HEK293 (cell line): ENCODE data around the gene PCDHGB3.

ENCODE experiments used
- CTCF ChIA-PET: fragments of 350-600 bp; formaldehyde crosslinking; extraction: SDS; loops from one replicate; lab custom pipeline; 2021; ENCODE audit warnings: antibody characterized with exemption; lab: Yijun Ruan, JAX
- POLR2A ChIA-PET: fragments of 300-600 bp; formaldehyde crosslinking; extraction: SDS; loops from one replicate; lab custom pipeline; 2020; ENCODE audit warnings: antibody characterized with exemption, inconsistent platforms; lab: Yijun Ruan, JAX
- H3K27ac ChIP-seq: fragments of 200-500 bp; sonication (Bioruptor generic); 2 replicates; pipeline ENCODE4 v1.5.1; 2014; ENCODE audit warnings: low read depth, low read length, control low read depth, inconsistent platforms; ENCODE audit errors: extremely low read depth
- H3K36me3 ChIP-seq, 2 experiments: fragments of 200-500 bp in 1 of 2; sonication (Bioruptor generic) in 1 of 2; 1 replicate in 1 of 2; 2 replicates in 1 of 2; pipeline ENCODE4 v1.5.1; 2014 to 2017; ENCODE audit warnings: inconsistent platforms in 2 of 2, low read length in 2 of 2; ENCODE audit not compliant: control insufficient read depth in 2 of 2, insufficient read depth in 1 of 2
- H3K4me1 ChIP-seq: fragments of 200-500 bp; sonication (Bioruptor generic); 2 replicates; pipeline ENCODE4 v1.5.1; 2014; ENCODE audit warnings: mild to moderate bottlenecking, low read length, inconsistent platforms; ENCODE audit not compliant: control insufficient read depth, insufficient read depth
- H3K4me3 ChIP-seq: 2 replicates; pipeline ENCODE4 v1.5.1; 2011; ENCODE audit warnings: low read depth, mild to moderate bottlenecking, control low read depth, low read length, moderate library complexity
- H3K9me3 ChIP-seq: fragments of 200-500 bp; sonication (Bioruptor generic); 2 replicates; pipeline ENCODE4 v1.5.1; 2014; ENCODE audit warnings: low read depth, low read length, inconsistent platforms; ENCODE audit not compliant: control insufficient read depth, insufficient read depth
- OSR2 ChIP-seq: fragments of 450-650 bp; formaldehyde crosslinking; IDR thresholded peaks from 2 replicates; pipeline ENCODE4 v1.5.1; 2016; ENCODE audit warnings: missing biosample characterization, missing genetic modification characterization
- PATZ1 ChIP-seq: fragments of 450-650 bp; formaldehyde crosslinking; IDR thresholded peaks from 2 replicates; pipeline ENCODE4 v1.5.1; 2016; ENCODE audit warnings: missing biosample characterization, missing genetic modification characterization
- REPIN1 ChIP-seq: fragments of 450-650 bp; formaldehyde crosslinking; IDR thresholded peaks from 2 replicates; pipeline ENCODE4 v1.5.1; 2017; ENCODE audit warnings: missing biosample characterization, missing genetic modification characterization, low read depth
- SALL2 ChIP-seq: fragments of 450-650 bp; formaldehyde crosslinking; IDR thresholded peaks from 2 replicates; pipeline ENCODE4 v1.5.0; 2017; ENCODE audit warnings: missing biosample characterization, mild to moderate bottlenecking, missing genetic modification characterization, borderline replicate concordance
- SCRT1 ChIP-seq: fragments of 450-650 bp; formaldehyde crosslinking; IDR thresholded peaks from 2 replicates; pipeline ENCODE4 v1.5.1; 2016; ENCODE audit warnings: missing biosample characterization, missing genetic modification characterization, borderline replicate concordance
- TSHZ1 ChIP-seq: fragments of 450-650 bp; formaldehyde crosslinking; IDR thresholded peaks from 2 replicates; pipeline ENCODE4 v1.5.1; 2016; ENCODE audit warnings: missing biosample characterization, missing genetic modification characterization, borderline replicate concordance
- YY1 ChIP-seq: fragments of 450-650 bp; formaldehyde crosslinking; IDR thresholded peaks from 2 replicates; pipeline ENCODE4 v1.5.1; 2018; ENCODE audit warnings: missing biosample characterization, missing genetic modification characterization
- ZBTB7A ChIP-seq: fragments of 450-650 bp; formaldehyde crosslinking; IDR thresholded peaks from 2 replicates; pipeline ENCODE4 v1.5.1; 2016; ENCODE audit warnings: low read depth, missing biosample characterization, missing genetic modification characterization
- ZFP41 ChIP-seq: fragments of 450-650 bp; formaldehyde crosslinking; IDR thresholded peaks from 2 replicates; pipeline ENCODE4 v1.5.1; 2016; ENCODE audit warnings: missing biosample characterization, missing genetic modification characterization, borderline replicate concordance
- ZFP69B ChIP-seq: fragments of 450-650 bp; formaldehyde crosslinking; IDR thresholded peaks from 2 replicates; pipeline ENCODE4 v1.5.1; 2016; ENCODE audit warnings: missing biosample characterization, missing genetic modification characterization
- ZNF155 ChIP-seq: fragments of 450-650 bp; formaldehyde crosslinking; IDR thresholded peaks from 2 replicates; pipeline ENCODE4 v1.5.1; 2016; ENCODE audit warnings: missing biosample characterization, missing genetic modification characterization
- ZNF174 ChIP-seq: fragments of 450-650 bp; formaldehyde crosslinking; IDR thresholded peaks from 2 replicates; pipeline ENCODE4 v1.5.0; 2017; ENCODE audit warnings: missing biosample characterization, mild to moderate bottlenecking, missing genetic modification characterization
- ZNF202 ChIP-seq: fragments of 450-650 bp; formaldehyde crosslinking; IDR thresholded peaks from 2 replicates; pipeline ENCODE4 v1.5.1; 2016; ENCODE audit warnings: missing biosample characterization, missing genetic modification characterization, borderline replicate concordance
- ZNF404 ChIP-seq: fragments of 450-650 bp; formaldehyde crosslinking; IDR thresholded peaks from 2 replicates; pipeline ENCODE4 v1.5.1; 2017; ENCODE audit warnings: missing biosample characterization, missing genetic modification characterization
- ZNF501 ChIP-seq: fragments of 450-650 bp; formaldehyde crosslinking; IDR thresholded peaks from 2 replicates; pipeline ENCODE4 v1.5.1; 2016; ENCODE audit warnings: missing biosample characterization, missing genetic modification characterization
- ZNF623 ChIP-seq: fragments of 450-650 bp; formaldehyde crosslinking; IDR thresholded peaks from 2 replicates; pipeline ENCODE4 v1.5.1; 2016; ENCODE audit warnings: missing biosample characterization, missing genetic modification characterization
- ZNF624 ChIP-seq: fragments of 450-650 bp; formaldehyde crosslinking; IDR thresholded peaks from 2 replicates; pipeline ENCODE4 v1.5.1; 2017; ENCODE audit warnings: missing biosample characterization, missing genetic modification characterization
- ZNF629 ChIP-seq: fragments of 450-650 bp; formaldehyde crosslinking; IDR thresholded peaks from 2 replicates; pipeline ENCODE4 v1.5.1; 2017; ENCODE audit warnings: missing biosample characterization, missing genetic modification characterization
- ZNF843 ChIP-seq: fragments of 450-650 bp; formaldehyde crosslinking; IDR thresholded peaks from 2 replicates; pipeline ENCODE4 v1.5.1; 2016; ENCODE audit warnings: missing biosample characterization, missing genetic modification characterization
- ZXDB ChIP-seq: fragments of 450-650 bp; formaldehyde crosslinking; IDR thresholded peaks from 2 replicates; pipeline ENCODE4 v1.5.1; 2016; ENCODE audit warnings: missing biosample characterization, missing genetic modification characterization
- TF ChIP-seq, protein P1 (sequence below): fragments of 450-650 bp; formaldehyde crosslinking; IDR thresholded peaks from 2 replicates; pipeline ENCODE4 v1.5.1; 2016; ENCODE audit warnings: missing biosample characterization, missing genetic modification characterization
- TF ChIP-seq, protein P2 (sequence below): fragments of 450-650 bp; formaldehyde crosslinking; IDR thresholded peaks from 2 replicates; pipeline ENCODE4 v1.5.1; 2017; ENCODE audit warnings: missing biosample characterization, missing genetic modification characterization
- TF ChIP-seq, protein P3 (sequence below): fragments of 450-650 bp; formaldehyde crosslinking; IDR thresholded peaks from 2 replicates; pipeline ENCODE4 v1.5.1; 2016; ENCODE audit warnings: missing biosample characterization, missing genetic modification characterization, low read depth

Gene PCDHGB3

GRCh38 chr5:141343953-141344463, 26.0 kb upstream of the PCDHGB3 start:
- no peaks in the 10 kb centered on the region for H3K36me3 ChIP-seq
- no peaks in the 10 kb centered on the region for H3K9me3 ChIP-seq
- no peak overlapping the region for H3K27ac ChIP-seq
- POLR2A ChIA-PET = interaction anchor here (1.0 kb wide), 1 partner anchor 24 kb away, joined by 6 read pairs; the partner anchor contains the start of gene TAF7
- CTCF ChIA-PET = interaction anchor here (0.7 to 3.3 kb wide), 10 partner anchors 10 to 223 kb away, joined by 3 to 21 read pairs (median 6); partner anchors contain the start of genes PCDHGA1, PCDHGA11, PCDHGA4 and TAF7
- no peaks in the 10 kb centered on the region for H3K4me1 ChIP-seq
- H3K4me3 ChIP-seq = no peak overlapping the region
- TF ChIP-seq ZNF404 (tag by site-specific recombination) (no peak), ZBTB7A (no peak), ZNF843 (no peak), ZNF501 (tag by site-specific recombination) (no peak), TSHZ1 (tag by site-specific recombination) (no peak), REPIN1 (tag by site-specific recombination) (no peak), SCRT1 (tag by site-specific recombination) (no peak)
- TF ChIP-seq, protein P1, sequence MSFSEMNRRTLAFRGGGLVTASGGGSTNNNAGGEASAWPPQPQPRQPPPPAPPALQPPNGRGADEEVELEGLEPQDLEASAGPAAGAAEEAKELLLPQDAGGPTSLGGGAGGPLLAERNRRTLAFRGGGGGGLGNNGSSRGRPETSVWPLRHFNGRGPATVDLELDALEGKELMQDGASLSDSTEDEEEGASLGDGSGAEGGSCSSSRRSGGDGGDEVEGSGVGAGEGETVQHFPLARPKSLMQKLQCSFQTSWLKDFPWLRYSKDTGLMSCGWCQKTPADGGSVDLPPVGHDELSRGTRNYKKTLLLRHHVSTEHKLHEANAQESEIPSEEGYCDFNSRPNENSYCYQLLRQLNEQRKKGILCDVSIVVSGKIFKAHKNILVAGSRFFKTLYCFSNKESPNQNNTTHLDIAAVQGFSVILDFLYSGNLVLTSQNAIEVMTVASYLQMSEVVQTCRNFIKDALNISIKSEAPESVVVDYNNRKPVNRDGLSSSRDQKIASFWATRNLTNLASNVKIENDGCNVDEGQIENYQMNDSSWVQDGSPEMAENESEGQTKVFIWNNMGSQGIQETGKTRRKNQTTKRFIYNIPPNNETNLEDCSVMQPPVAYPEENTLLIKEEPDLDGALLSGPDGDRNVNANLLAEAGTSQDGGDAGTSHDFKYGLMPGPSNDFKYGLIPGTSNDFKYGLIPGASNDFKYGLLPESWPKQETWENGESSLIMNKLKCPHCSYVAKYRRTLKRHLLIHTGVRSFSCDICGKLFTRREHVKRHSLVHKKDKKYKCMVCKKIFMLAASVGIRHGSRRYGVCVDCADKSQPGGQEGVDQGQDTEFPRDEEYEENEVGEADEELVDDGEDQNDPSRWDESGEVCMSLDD = no peak

DNA sequence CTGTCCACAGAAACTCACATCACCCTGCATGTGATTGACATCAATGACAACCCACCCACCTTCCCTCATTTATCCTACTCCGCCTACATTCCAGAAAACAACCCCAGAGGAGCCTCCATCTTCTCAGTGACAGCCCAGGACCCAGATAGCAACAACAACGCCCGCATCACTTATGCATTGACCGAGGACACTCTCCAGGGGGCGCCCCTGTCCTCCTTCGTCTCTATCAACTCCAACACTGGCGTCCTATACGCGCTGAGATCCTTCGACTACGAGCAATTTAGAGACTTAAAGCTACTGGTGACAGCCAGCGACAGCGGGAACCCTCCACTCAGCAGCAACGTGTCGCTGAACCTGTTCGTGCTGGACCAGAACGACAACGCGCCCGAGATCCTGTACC, 24.7 kb upstream of the PCDHGB3 start:
- peaks cover 2% of the 10 kb centered on the region; the same call in 1 of the 2 replicates for H3K4me1 ChIP-seq
- H3K9me3 ChIP-seq = no peaks in the 10 kb centered on the region
- H3K27ac ChIP-seq = no peak overlapping the region
- H3K4me3 ChIP-seq = no peak overlapping the region
- H3K36me3 ChIP-seq = no peaks in the 10 kb centered on the region
- POLR2A ChIA-PET = no interaction called here
- CTCF ChIA-PET = interaction anchor here (0.6 to 3.3 kb wide), 3 partner anchors 11 to 222 kb away, joined by 5 to 21 read pairs (median 6); no protein-coding TSS in a partner anchor
- TF ChIP-seq ZNF843 = no peak
- no peak for TF ChIP-seq ZNF155 (tag by site-specific recombination)
- no peak for TF ChIP-seq YY1 (tag by site-specific recombination)
- no peak for TF ChIP-seq OSR2 (tag by site-specific recombination)
- TF ChIP-seq ZNF202 = no peak
- TF ChIP-seq ZNF623 = no peak
- TF ChIP-seq, protein P2, sequence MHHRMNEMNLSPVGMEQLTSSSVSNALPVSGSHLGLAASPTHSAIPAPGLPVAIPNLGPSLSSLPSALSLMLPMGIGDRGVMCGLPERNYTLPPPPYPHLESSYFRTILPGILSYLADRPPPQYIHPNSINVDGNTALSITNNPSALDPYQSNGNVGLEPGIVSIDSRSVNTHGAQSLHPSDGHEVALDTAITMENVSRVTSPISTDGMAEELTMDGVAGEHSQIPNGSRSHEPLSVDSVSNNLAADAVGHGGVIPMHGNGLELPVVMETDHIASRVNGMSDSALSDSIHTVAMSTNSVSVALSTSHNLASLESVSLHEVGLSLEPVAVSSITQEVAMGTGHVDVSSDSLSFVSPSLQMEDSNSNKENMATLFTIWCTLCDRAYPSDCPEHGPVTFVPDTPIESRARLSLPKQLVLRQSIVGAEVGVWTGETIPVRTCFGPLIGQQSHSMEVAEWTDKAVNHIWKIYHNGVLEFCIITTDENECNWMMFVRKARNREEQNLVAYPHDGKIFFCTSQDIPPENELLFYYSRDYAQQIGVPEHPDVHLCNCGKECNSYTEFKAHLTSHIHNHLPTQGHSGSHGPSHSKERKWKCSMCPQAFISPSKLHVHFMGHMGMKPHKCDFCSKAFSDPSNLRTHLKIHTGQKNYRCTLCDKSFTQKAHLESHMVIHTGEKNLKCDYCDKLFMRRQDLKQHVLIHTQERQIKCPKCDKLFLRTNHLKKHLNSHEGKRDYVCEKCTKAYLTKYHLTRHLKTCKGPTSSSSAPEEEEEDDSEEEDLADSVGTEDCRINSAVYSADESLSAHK (tag by site-specific recombination) = no peak
- no peak for TF ChIP-seq ZFP69B (tag by site-specific recombination)
- no peak for TF ChIP-seq ZNF174
- TF ChIP-seq ZNF629 (tag by site-specific recombination) = no peak
- no peak for TF ChIP-seq PATZ1 (tag by site-specific recombination)
- no peak for TF ChIP-seq ZNF624
- TF ChIP-seq, protein P3, sequence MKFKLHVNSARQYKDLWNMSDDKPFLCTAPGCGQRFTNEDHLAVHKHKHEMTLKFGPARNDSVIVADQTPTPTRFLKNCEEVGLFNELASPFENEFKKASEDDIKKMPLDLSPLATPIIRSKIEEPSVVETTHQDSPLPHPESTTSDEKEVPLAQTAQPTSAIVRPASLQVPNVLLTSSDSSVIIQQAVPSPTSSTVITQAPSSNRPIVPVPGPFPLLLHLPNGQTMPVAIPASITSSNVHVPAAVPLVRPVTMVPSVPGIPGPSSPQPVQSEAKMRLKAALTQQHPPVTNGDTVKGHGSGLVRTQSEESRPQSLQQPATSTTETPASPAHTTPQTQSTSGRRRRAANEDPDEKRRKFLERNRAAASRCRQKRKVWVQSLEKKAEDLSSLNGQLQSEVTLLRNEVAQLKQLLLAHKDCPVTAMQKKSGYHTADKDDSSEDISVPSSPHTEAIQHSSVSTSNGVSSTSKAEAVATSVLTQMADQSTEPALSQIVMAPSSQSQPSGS = no peak
- no peak for TF ChIP-seq SALL2 (tag by site-specific recombination)
- TF ChIP-seq ZXDB (tag by site-specific recombination) = no peak
- no peak for TF ChIP-seq ZFP41
